Measurements from ENCODE around the gene EEF1A2. TPM values are rescaled to one million over a fixed set of nuclear protein-coding genes. Genes with fewer than 3 reads are reported as not detected.

EEF1A2 gene
- total and polyA plus RNA-seq, 2 of the 4 experiments (the other 2 are of a cell fraction), result 1.3 to 4.6 TPM

GRCh38 chr20:63518946-63519667 is 20.2 kb upstream of the EEF1A2 start:
- H3K14ac ChIP-seq (replicated peaks; ENCODE audit: low read depth, low read length), result peak overlapping the region; percentile 16
- H3K9ac ChIP-seq (ENCODE audit: low read depth, low read length), result peak overlapping the region; percentile 81
- peak overlapping the region; percentile 57; the same call in 1 of the 2 replicates for H3K27ac ChIP-seq (ENCODE audit: insufficient read depth, low read length)
- POLR2A ChIA-PET (ENCODE audit: unreplicated experiment), result no interaction called here
- peak overlapping the region; percentile 97 for H3K4me3 ChIP-seq (ENCODE audit: insufficient read depth, low read depth, low read length)
- peak overlapping the region; percentile 51 for H4K91ac ChIP-seq (ENCODE audit: insufficient read depth, low read depth, low read length)
- peak overlapping the region; percentile 30 for H3K18ac ChIP-seq (ENCODE audit: low read depth, low read length)
- peak overlapping the region; percentile 96 for H2AK9ac ChIP-seq (replicated peaks; ENCODE audit: low read depth, low read length, poor library complexity)
- no peak for DNase-seq
- H4K8ac ChIP-seq (ENCODE audit: low read depth in 2 of 2, low read length in 2 of 2), result peak overlapping the region; percentile 46 to 78; a peak in 2 of 4 replicates
- CTCF ChIA-PET, result no interaction called here
- H3K23ac ChIP-seq (ENCODE audit: low read depth, low read length), result peak overlapping the region; percentile 73; the same call in 1 of the 2 replicates
- H3K56ac ChIP-seq (ENCODE audit: extremely low read depth, insufficient read depth, low read length), result no peak overlapping the region
- H3K9me3 ChIP-seq (ENCODE audit: control insufficient read depth, insufficient read depth, low read length), result no peaks in the 10 kb centered on the region
- peaks cover 11% of the 10 kb centered on the region; the same call in 1 of the 2 replicates for H3K9me1 ChIP-seq (ENCODE audit: insufficient read depth, low read length)
- peaks cover 23% of the 10 kb centered on the region for H3K36me3 ChIP-seq (ENCODE audit: control insufficient read depth, insufficient read depth, low read length)
- intact Hi-C loops (cut with micrococcal nuclease), result no loop called here
- H3K4me2 ChIP-seq (ENCODE audit: low read depth, low read length), result peak overlapping the region; percentile 86
- peak overlapping the region; percentile 1 for H2BK5ac ChIP-seq (ENCODE audit: low read depth, low read length, poor library complexity, severe bottlenecking)
- peaks cover 29% of the 10 kb centered on the region for H4K20me1 ChIP-seq (ENCODE audit: insufficient read depth, low read length)
- peak overlapping the region; percentile 69 for H3K4ac ChIP-seq (ENCODE audit: low read depth, low read length)
- dilution Hi-C loops (cut with HindIII; ENCODE audit: low sequenced_read_pairs, unreplicated experiment), result no loop called here
- H2AK5ac ChIP-seq (ENCODE audit: low read depth, low read length), result peak overlapping the region; percentile 78; the same call in 1 of the 2 replicates
- no peaks in the 10 kb centered on the region for H3K27me3 ChIP-seq (ENCODE audit: control insufficient read depth, insufficient read depth, low read length)
- H2BK120ac ChIP-seq (ENCODE audit: low read depth, low read length), result peak overlapping the region; percentile 63; the same call in 1 of the 2 replicates
- no peak overlapping the region for H2BK15ac ChIP-seq (ENCODE audit: low read depth, low read length)
- H2AFZ ChIP-seq (replicated peaks; ENCODE audit: low read length, poor library complexity), result peak overlapping the region; percentile 87
- ATAC-seq (ENCODE audit: low read depth), result no peak
- H2BK20ac ChIP-seq (ENCODE audit: low read depth, low read length), result no peak overlapping the region
- in situ Hi-C loops (cut with MboI; ENCODE audit: low sequenced_read_pairs), result no loop called here
- peaks cover 13% of the 10 kb centered on the region for H3K4me1 ChIP-seq (ENCODE audit: control insufficient read depth, insufficient read depth, low read length)
- 51% methylated on average over 14 of the region's 32 CpGs; no CpG with 5 or more reads in 1 of the 2 experiments for WGBS, 2 experiments (ENCODE audit: extremely low coverage in 2 of 2, insufficient read length in 1 of 2)
- H4K5ac ChIP-seq (ENCODE audit: low read depth, low read length), result peak overlapping the region; percentile 32
- BruUV-seq (replicated peaks), result no TSS peak
- TF ChIP-seq RFX5 (IDR thresholded peaks at IDR 0.05; ENCODE audit: low read depth, low read length) (no peak), CTCF (conservative IDR thresholded peaks at IDR 0.05; ENCODE audit: low read depth, low read length) (no peak)
- TF ChIP-seq, protein P1, sequence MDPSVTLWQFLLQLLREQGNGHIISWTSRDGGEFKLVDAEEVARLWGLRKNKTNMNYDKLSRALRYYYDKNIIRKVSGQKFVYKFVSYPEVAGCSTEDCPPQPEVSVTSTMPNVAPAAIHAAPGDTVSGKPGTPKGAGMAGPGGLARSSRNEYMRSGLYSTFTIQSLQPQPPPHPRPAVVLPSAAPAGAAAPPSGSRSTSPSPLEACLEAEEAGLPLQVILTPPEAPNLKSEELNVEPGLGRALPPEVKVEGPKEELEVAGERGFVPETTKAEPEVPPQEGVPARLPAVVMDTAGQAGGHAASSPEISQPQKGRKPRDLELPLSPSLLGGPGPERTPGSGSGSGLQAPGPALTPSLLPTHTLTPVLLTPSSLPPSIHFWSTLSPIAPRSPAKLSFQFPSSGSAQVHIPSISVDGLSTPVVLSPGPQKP (IDR thresholded peaks at IDR 0.05; ENCODE audit: borderline replicate concordance, low read depth, low read length), result no peak
- peaks cover 19 to 38% of the 10 kb centered on the region in 2 experiments for H3K79me1 ChIP-seq (ENCODE audit: low read depth in 1 of 2, low read length in 2 of 2)

All from IMR-90 (cell line).